AG20443 (cell line): Measurements from ENCODE around the gene ING1.
"Not testable (repeated sequence)": the region's sequence is repeated elsewhere in the genome, so short reads cannot be mapped to it uniquely, and the experiment has no call there.

ENCODE experiments used
- DNase-seq: peaks from one replicate; pipeline ENCODE4 v3.0.0; 2012; ENCODE audit warnings: low spot score, mixed read lengths

The ING1 gene

DNA sequence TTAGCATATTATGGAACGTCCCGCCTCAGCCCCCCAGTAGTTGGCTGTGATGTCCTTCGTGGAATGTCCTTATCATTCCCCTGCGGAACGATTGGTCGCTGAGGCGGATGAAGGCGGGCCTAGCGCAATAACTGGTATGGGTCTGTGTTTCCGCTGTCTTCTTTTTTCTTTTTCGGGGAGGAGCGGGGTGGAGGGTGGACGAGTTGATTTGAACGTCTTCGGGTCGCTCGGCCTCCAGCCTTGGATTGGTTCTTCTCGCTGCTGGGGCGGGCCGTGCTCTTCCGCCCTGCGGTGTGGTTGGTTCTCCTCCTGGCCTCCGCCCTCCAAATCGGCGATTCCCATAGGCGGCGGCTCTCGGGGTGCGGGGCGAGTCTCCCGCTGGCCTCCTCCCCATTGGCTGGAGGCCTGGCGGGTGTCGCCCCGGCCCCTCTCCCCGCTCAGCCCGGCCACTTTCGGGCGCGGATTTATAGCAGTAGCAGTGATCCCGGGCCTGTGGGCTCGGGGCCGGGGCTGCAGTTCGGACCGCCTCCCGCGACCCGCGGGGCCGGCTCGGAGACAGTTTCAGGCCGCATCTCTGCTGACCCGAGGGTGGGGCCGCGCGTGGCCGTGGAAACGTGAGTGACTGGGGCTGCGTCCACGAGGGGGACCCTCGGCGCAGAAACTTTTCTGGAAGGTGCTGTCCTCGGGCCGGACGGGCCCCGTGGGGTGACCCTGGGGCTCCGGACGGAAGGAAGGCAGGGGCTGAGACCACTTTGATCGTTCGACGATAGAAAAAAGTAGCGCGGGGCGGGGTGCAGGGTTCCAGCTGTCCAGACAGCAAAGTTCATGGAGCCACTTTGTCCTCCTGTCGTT is 2.1 kb downstream of the ING1 start:
- DNase-seq: peak; percentile 96

DNA sequence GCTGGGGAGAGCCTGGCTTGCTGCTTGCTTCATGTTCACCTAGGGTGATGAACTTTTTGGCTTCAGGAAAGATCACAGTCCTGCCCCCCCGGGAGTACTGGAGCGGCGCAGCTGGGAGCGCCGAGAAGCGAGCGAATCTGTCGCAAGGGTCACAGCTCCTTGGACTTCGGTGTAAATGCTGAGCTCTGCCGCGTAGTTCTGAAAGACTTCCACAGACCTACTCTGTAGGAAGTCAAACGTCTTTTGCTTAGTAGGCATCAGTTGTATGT is 2.7 kb downstream of the ING1 start:
- no peak for DNase-seq

- no peak for DNase-seq
Measured at GRCh38 chr13:110719036-110719710, 5.7 kb downstream of the ING1 start.

- DNase-seq: no peak
Measured at GRCh38 chr13:110722971-110723370, 9.5 kb downstream of the ING1 start.

DNA sequence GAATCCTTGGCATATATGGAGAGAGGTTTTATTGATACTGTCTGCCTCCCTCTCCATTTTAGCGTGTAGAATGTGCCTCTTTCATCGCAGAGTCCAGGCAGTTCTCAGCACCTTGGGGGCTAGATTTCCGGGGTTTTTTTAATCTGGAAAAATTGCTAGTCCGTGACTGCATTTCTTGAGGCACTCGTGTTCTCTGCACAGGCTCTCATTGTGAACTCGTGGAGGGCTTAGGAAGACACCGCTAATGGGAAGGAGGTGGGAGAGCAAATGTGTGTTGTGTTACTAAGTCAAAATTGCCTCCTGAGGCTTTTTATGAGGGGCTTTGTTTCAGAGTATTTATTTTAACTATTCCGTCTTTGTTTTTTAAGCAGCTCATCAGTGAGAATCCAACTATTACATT is 10.1 kb downstream of the ING1 start:
- no peak for DNase-seq

DNA sequence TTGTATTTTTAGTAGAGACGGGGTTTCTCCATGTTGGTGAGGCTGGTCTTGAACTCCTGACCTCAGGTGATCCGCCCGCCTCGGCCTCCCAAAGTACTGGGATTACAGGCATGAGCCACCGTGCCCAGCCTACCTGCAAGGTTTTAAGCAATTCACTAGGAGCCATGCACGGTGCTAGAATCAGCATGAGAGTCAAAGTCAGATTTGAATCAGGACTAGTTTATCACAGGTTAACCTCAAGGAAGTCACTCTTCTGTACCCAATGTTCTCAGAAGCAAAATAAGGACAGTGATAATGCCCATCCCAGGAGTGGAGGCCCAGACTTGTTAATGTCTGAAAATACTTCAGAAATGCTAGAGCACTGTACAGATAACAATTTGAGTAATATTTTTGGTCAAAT is 12.7 kb downstream of the ING1 start:
- DNase-seq: not testable (repeated sequence)

GRCh38 chr13:110726726-110727125 is 13.2 kb downstream of the ING1 start:
- DNase-seq: no peak

- DNase-seq: no peak
Measured at GRCh38 chr13:110731072-110731471, 17.6 kb downstream of the ING1 start.

GRCh38 chr13:110734561-110734960 is 21.1 kb downstream of the ING1 start:
- DNase-seq: no peak

DNA sequence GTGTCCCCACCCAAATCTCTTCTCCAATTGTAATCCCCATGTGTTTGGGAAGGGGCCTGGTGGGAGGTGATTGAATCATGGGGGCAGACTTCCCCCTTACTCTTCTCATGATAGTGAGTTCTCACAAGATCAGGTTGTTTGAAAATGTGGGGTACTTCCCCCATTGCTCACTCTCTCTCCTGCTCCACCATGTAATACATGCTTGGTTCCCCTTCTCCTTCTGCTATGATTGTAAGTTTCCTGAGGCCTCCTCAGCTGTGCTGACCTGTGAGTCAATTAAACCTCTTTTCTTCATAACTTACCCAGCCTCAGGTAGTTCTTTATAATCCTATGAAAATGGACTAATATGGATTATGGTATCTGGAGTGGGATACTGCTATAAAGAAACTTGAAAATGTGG is 24.1 kb downstream of the ING1 start:
- DNase-seq: no peak

- no peak for DNase-seq
Measured at GRCh38 chr13:110743687-110744086, 30.2 kb downstream of the ING1 start.

DNA sequence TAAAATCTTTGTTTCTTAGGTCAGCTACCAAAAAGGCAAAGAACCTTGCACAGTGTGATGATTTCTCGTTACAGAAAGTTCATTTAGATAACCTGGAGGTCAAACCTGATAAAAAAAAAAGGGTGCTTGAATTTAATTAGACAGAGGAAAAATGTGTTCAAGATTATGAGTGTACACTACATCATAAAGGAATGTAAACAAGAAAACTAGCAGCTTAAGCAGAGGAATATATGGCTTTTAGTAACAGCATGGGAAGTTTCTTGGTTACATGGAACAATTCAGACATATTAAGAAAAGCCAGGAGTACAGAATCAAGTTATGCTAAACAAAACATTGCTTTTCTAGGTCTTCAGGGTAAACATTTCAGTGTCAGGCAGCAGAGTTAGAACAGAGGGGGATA is 32.9 kb downstream of the ING1 start:
- DNase-seq: no peak

DNA sequence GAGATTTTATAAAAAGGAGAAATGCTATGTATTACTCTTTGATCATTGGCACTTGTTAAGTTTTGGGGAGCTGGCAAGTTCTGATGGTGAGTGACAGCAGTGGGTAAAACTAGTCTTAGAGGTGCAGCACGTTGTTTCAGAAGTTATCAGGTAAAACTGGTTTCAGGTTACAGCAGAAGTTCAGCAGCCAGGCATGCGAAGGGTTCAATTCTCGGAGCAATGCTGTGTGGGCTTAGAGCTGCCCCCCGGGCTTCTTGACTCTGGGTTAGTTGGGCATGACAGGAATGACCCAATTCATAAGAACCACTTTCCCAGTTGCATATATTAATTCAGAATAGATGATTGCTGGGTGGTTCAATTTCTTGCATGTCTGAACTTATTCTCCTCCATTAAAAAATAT is 34.8 kb downstream of the ING1 start:
- no peak for DNase-seq

GRCh38 chr13:110756219-110756631 is 42.7 kb downstream of the ING1 start:
- peak; percentile 34 for DNase-seq

GRCh38 chr13:110757296-110757695 is 43.8 kb downstream of the ING1 start:
- no peak for DNase-seq

- DNase-seq: peak; percentile 29
Measured at GRCh38 chr13:110758195-110758805, 44.8 kb downstream of the ING1 start.

DNA sequence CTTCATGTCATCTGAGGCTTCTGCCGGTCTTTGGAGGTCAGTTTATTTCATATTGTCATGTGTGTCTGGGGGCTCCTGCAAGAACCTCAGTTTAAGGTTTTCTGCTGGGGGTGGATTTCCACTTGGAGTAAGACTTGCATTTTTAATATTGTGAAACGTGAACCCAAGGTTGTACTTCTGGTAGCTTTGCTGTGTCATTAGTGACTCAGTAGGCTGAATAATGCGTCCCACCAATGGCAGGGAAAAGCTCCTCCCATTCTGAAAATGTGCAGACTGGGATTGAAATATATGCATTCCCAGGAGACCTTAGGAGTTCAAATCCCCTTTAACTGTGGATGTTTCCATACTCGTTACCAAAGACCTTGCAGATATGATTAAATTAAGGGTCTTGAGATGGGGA is 46.2 kb downstream of the ING1 start:
- DNase-seq: peak; percentile 36

- no peak for DNase-seq
Measured at GRCh38 chr13:110760611-110761010, 47.1 kb downstream of the ING1 start.

GRCh38 chr13:110766671-110767430 is 53.4 kb downstream of the ING1 start:
- no peak for DNase-seq

- DNase-seq: no peak
Measured at GRCh38 chr13:110767476-110767875, 54.0 kb downstream of the ING1 start.

DNA sequence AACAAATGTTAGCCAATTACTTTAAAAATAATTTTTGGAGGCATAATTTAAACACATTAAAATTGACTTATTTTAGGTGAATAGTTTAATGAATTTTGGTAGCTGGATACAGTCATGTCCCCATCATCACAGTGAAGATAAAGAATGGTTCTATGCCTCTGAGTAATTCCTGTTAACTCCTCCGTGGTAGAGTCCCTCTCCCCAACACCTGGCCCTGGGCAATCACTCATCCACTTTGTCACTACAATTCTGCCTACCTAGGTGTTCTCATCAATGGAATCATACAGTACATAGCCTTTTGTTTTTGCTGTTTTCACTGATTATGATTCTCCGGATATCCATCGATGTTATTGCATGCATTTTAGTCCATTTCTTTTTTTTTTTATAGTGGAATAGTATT is 55.6 kb downstream of the ING1 start:
- DNase-seq: no peak

DNA sequence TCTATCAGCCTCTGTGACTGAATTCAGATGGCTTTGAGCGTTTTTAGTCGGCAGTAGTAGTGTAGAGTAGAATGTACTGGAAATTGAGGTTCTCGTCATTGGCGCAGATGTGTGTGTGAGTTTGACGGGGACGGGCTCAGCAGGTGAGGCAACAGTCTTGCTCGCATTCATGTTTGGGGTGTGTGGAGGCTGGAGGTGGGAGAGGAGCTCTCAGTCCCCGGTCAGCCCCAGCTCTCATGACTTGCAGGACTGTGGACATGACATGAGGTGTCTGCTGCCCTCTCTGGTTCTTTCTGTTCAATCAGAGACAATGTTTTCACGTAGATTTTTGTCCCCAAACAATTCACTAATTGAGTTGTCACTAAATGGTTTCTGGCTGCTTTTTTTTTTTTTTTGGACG is 57.2 kb downstream of the ING1 start:
- no peak for DNase-seq

DNA sequence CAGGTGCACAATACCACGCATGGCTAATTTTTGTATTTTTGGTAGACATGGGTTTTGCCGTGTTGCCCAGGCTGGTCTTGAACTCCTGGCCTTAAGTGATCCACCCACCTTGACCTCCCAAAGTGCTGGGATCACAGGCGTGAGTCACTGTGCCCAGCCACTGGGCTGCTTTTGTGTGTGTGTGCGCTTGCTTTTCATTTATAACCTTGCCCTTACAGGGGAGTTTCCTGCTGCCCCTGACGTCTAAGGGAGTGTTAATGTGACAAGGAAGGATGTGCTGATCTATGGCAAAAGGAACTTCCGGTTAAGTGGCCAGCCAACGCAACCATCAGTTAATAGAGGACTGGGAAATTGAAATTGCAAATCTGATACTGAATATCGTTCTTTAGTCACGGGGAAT is 57.7 kb downstream of the ING1 start:
- DNase-seq: no peak
